ENCODE data around the gene CCDC28B.

Gene CCDC28B

GRCh38 chr1:32172621-32173245, 27.7 kb upstream of the CCDC28B start:
- TF ChIP-seq ZNF274 (IDR thresholded peaks at IDR 0.05; ENCODE audit: low read depth, low read length) = no peak
- no peak for TF ChIP-seq YY1 (IDR thresholded peaks at IDR 0.05; ENCODE audit: insufficient read depth, insufficient read length)
- no peak for TF ChIP-seq SUZ12 (IDR thresholded peaks at IDR 0.05; ENCODE audit: extremely low read depth, insufficient read depth, insufficient read length)
- Histone ChIP-seq H3K27me3 (ENCODE audit: insufficient read depth, insufficient read length) (no peaks in the 10 kb centered on the region), H3K4me1 (ENCODE audit: insufficient read depth, insufficient read length) (peaks cover 8% of the 10 kb centered on the region), H3K36me3 (ENCODE audit: insufficient read depth, insufficient read length, low read length) (peaks cover 83% of the 10 kb centered on the region), H3K4me3 (ENCODE audit: insufficient read length, low read depth) (no peak overlapping the region), H3K9ac (ENCODE audit: insufficient read length, low read depth) (no peak overlapping the region), H3K9me3 (ENCODE audit: insufficient read depth, low read length) (no peaks in the 10 kb centered on the region)
- DNase-seq (ENCODE audit: low read depth, low spot score) = no peak

DNA sequence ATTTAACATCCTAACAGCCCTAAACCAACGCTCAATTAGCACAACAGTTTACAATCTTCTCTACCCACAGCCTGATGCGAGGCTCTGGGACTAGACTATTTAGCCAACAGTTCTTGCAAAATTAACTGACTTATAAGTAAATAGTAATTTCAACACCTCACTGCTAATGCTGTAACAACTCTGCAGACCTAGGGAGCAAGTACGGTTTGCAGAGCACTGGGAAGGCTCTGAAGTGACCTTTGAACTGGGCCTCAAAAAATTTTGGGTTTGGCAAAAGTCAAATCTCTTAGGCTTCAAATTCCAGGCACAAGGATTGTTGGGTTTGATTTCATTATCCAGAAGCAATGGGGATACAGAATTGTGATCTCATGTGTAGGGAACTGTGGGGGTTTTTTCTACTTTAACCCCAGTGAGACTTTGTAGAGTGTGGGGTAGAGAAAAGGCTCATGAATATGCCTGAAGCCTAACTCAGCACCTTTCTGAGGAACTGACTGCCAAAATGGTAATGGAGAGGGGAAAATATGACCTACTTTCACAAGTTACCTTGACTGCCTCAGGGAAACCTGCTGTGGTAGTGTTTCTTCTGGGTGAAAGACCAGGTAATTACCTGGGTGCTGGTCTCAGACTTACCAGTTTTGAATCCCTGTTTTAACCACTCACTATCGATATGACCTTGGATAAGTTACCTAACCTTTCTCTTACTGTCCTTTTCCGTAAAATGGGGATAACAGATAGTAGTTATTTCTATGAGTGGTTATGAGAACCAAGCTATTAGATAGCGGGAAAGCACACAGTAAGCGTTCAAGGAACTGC, 21.8 kb upstream of the CCDC28B start:
- Histone ChIP-seq H3K4me3 (ENCODE audit: insufficient read length, low read depth) (peak overlapping the region; percentile 75), H3K27me3 (ENCODE audit: insufficient read depth, insufficient read length) (no peaks in the 10 kb centered on the region), H3K9ac (ENCODE audit: insufficient read length, low read depth) (peak overlapping the region; percentile 88), H3K9me3 (ENCODE audit: insufficient read depth, low read length) (no peaks in the 10 kb centered on the region), H3K36me3 (ENCODE audit: insufficient read depth, insufficient read length, low read length) (peaks cover 60% of the 10 kb centered on the region), H3K4me1 (ENCODE audit: insufficient read depth, insufficient read length) (peaks cover 15% of the 10 kb centered on the region)
- TF ChIP-seq ZNF274 (IDR thresholded peaks at IDR 0.05; ENCODE audit: low read depth, low read length) = no peak
- DNase-seq (ENCODE audit: low read depth, low spot score) = no peak

GRCh38 chr1:32179193-32179442, 21.3 kb upstream of the CCDC28B start:
- DNase-seq (ENCODE audit: low read depth, low spot score) = no peak
- peak overlapping the region; percentile 88 for H3K9ac ChIP-seq (ENCODE audit: insufficient read length, low read depth)
- TF ChIP-seq SUZ12 (IDR thresholded peaks at IDR 0.05; ENCODE audit: extremely low read depth, insufficient read depth, insufficient read length) = no peak
- TF ChIP-seq ZNF274 (IDR thresholded peaks at IDR 0.05; ENCODE audit: low read depth, low read length) = no peak
- TF ChIP-seq YY1 (IDR thresholded peaks at IDR 0.05; ENCODE audit: insufficient read depth, insufficient read length) = no peak
- no peaks in the 10 kb centered on the region for H3K9me3 ChIP-seq (ENCODE audit: insufficient read depth, low read length)
- H3K4me3 ChIP-seq (ENCODE audit: insufficient read length, low read depth) = peak overlapping the region; percentile 75
- no peaks in the 10 kb centered on the region for H3K27me3 ChIP-seq (ENCODE audit: insufficient read depth, insufficient read length)
- H3K36me3 ChIP-seq (ENCODE audit: insufficient read depth, insufficient read length, low read length) = peaks cover 60% of the 10 kb centered on the region
- H3K4me1 ChIP-seq (ENCODE audit: insufficient read depth, insufficient read length) = peaks cover 15% of the 10 kb centered on the region

DNA sequence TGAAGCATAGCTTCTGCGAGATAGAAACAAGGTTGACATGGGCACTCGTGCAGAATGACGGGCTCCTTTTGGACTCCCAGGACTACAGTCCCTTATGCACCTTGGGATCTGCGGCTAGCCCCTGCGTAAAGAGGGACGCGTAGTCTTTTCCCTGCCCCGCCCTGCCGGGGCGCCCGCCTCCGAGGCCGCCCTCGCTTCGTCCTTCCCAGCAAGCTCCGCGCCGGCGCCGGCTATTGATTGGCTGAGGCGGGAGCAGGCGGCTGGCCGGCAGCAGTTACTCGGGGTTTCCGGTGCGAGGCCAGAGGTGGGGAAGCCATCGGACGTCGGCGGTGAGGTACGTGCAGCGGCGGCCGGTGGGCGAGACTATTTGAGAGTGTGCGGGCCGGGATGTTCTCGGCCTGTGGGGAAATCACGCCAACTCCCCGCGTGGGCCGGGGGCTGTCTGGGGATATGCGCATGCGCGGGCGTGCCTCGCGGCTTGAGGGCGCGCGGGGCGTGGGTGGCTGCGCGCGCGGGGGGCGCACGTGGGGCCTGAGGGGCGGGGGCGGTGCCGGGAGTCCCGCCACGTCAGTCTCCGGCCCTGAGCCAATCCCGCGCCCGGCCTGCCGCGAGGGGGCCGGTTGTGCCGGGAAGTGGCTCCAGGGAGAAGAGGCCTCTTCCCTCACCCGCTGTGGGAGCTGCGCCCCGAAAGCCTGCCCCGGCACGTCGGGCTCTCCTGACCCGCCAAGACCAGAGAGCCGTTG, 20.8 kb upstream of the CCDC28B start, which contains the start of gene TXLNA:
Gene TXLNA (plus strand): TSS at position 233 of the 743 bp plus-strand sequence. CDS start 671 bp downstream, outside the sequence.
- Histone ChIP-seq H3K9me3 (ENCODE audit: insufficient read depth, low read length) (no peaks in the 10 kb centered on the region), H3K4me1 (ENCODE audit: insufficient read depth, insufficient read length) (peaks cover 15% of the 10 kb centered on the region), H3K4me3 (ENCODE audit: insufficient read length, low read depth) (peak within 1 kb of the TSS; percentile 75), H3K27me3 (ENCODE audit: insufficient read depth, insufficient read length) (no peaks in the 10 kb centered on the region), H3K9ac (ENCODE audit: insufficient read length, low read depth) (peak within 1 kb of the TSS; percentile 90), H3K36me3 (ENCODE audit: insufficient read depth, insufficient read length, low read length) (peaks cover 60% of the 10 kb centered on the region)
- peak; percentile 30 for TF ChIP-seq YY1 (IDR thresholded peaks at IDR 0.05; ENCODE audit: insufficient read depth, insufficient read length)
- no peak for TF ChIP-seq ZNF274 (IDR thresholded peaks at IDR 0.05; ENCODE audit: low read depth, low read length)
- DNase-seq (ENCODE audit: low read depth, low spot score) = peak; percentile 94

GRCh38 chr1:32180186-32181060, 20.0 kb upstream of the CCDC28B start:
- Histone ChIP-seq H3K27me3 (ENCODE audit: insufficient read depth, insufficient read length) (no peaks in the 10 kb centered on the region), H3K4me3 (ENCODE audit: insufficient read length, low read depth) (peak overlapping the region; percentile 75), H3K9ac (ENCODE audit: insufficient read length, low read depth) (peak overlapping the region; percentile 90), H3K36me3 (ENCODE audit: insufficient read depth, insufficient read length, low read length) (peaks cover 59% of the 10 kb centered on the region), H3K4me1 (ENCODE audit: insufficient read depth, insufficient read length) (peaks cover 15% of the 10 kb centered on the region), H3K9me3 (ENCODE audit: insufficient read depth, low read length) (no peaks in the 10 kb centered on the region)
- TF ChIP-seq SUZ12 (IDR thresholded peaks at IDR 0.05; ENCODE audit: extremely low read depth, insufficient read depth, insufficient read length) = no peak
- no peak for TF ChIP-seq YY1 (IDR thresholded peaks at IDR 0.05; ENCODE audit: insufficient read depth, insufficient read length)
- TF ChIP-seq ZNF274 (IDR thresholded peaks at IDR 0.05; ENCODE audit: low read depth, low read length) = no peak
- no peak for DNase-seq (ENCODE audit: low read depth, low spot score)

- Histone ChIP-seq H3K9ac (ENCODE audit: insufficient read length, low read depth) (peak overlapping the region; percentile 90), H3K9me3 (ENCODE audit: insufficient read depth, low read length) (no peaks in the 10 kb centered on the region), H3K4me3 (ENCODE audit: insufficient read length, low read depth) (peak overlapping the region; percentile 75), H3K36me3 (ENCODE audit: insufficient read depth, insufficient read length, low read length) (peaks cover 61% of the 10 kb centered on the region), H3K4me1 (ENCODE audit: insufficient read depth, insufficient read length) (peaks cover 15% of the 10 kb centered on the region), H3K27me3 (ENCODE audit: insufficient read depth, insufficient read length) (no peaks in the 10 kb centered on the region)
- TF ChIP-seq ZNF274 (IDR thresholded peaks at IDR 0.05; ENCODE audit: low read depth, low read length) (no peak), YY1 (IDR thresholded peaks at IDR 0.05; ENCODE audit: insufficient read depth, insufficient read length) (no peak), SUZ12 (IDR thresholded peaks at IDR 0.05; ENCODE audit: extremely low read depth, insufficient read depth, insufficient read length) (no peak)
- no peak for DNase-seq (ENCODE audit: low read depth, low spot score)
Measured at GRCh38 chr1:32181065-32181464, 19.3 kb upstream of the CCDC28B start.

Measured in NT2/D1 (cell line).